Stimulated activated memory B cell treated with anti-CD40 and anti-IgM and Interleukin-4, amounts not matched to agents 10 μg/mL and 1 μg/mL and 100 μg/mL, for 72 hours (primary cell): Measurements from ENCODE around the gene CST5.
A peak's percentile ranks its signal among the peaks of the same experiment; 100 is the strongest.
"Not testable (repeated sequence)": the region's sequence is repeated elsewhere in the genome, so short reads cannot be mapped to it uniquely, and the experiment has no call there.

ENCODE experiments used
- ATAC-seq: fragments of 150-1000 bp; cut with Tn5 transposase; 2 replicates; pipeline ENCODE4 v1.10.0; 2021
- H3K27ac Mint-ChIP-seq: one replicate; pipeline ENCODE4 v1.8.0; 2022; ENCODE audit warnings: mild to moderate bottlenecking, mixed read lengths
- H3K27me3 Mint-ChIP-seq: one replicate; pipeline ENCODE4 v1.8.0; 2022; ENCODE audit warnings: mixed read lengths
- H3K36me3 Mint-ChIP-seq: one replicate; pipeline ENCODE4 v1.8.0; 2022; ENCODE audit warnings: mixed read lengths
- H3K4me1 Mint-ChIP-seq: one replicate; pipeline ENCODE4 v1.8.0; 2022; ENCODE audit warnings: mixed read lengths
- H3K4me3 Mint-ChIP-seq: one replicate; pipeline ENCODE4 v1.8.0; 2022; ENCODE audit warnings: mild to moderate bottlenecking, moderate library complexity, mixed read lengths
- H3K9me3 Mint-ChIP-seq: one replicate; pipeline ENCODE4 v1.8.0; 2022; ENCODE audit warnings: mixed read lengths

Gene CST5

GRCh38 chr20:23914469-23914868, 34.9 kb upstream of the CST5 start:
- not testable (repeated sequence) for H3K4me1 Mint-ChIP-seq, H3K36me3 Mint-ChIP-seq, ATAC-seq, H3K9me3 Mint-ChIP-seq, H3K4me3 Mint-ChIP-seq, H3K27ac Mint-ChIP-seq
- peaks cover 26% of the 10 kb centered on the region for H3K27me3 Mint-ChIP-seq

- peaks cover 18% of the 10 kb centered on the region for H3K27me3 Mint-ChIP-seq
- no peak overlapping the region for H3K27ac Mint-ChIP-seq
- ATAC-seq = no peak
- peaks cover 18% of the 10 kb centered on the region for H3K9me3 Mint-ChIP-seq
- no peaks in the 10 kb centered on the region for H3K4me1 Mint-ChIP-seq
- H3K4me3 Mint-ChIP-seq = no peak overlapping the region
- H3K36me3 Mint-ChIP-seq = no peaks in the 10 kb centered on the region
Observed at GRCh38 chr20:23910210-23910609, 30.7 kb upstream of the CST5 start.

GRCh38 chr20:23909390-23909789, 29.8 kb upstream of the CST5 start:
- ATAC-seq = no peak
- Mint-ChIP-seq H3K4me1 (no peaks in the 10 kb centered on the region), H3K27me3 (peaks cover 15% of the 10 kb centered on the region), H3K9me3 (peaks cover 25% of the 10 kb centered on the region), H3K36me3 (no peaks in the 10 kb centered on the region), H3K27ac (no peak overlapping the region), H3K4me3 (no peak overlapping the region)

- peaks cover 27% of the 10 kb centered on the region for H3K9me3 Mint-ChIP-seq
Observed at GRCh38 chr20:23907579-23907978, 28.0 kb upstream of the CST5 start.

DNA sequence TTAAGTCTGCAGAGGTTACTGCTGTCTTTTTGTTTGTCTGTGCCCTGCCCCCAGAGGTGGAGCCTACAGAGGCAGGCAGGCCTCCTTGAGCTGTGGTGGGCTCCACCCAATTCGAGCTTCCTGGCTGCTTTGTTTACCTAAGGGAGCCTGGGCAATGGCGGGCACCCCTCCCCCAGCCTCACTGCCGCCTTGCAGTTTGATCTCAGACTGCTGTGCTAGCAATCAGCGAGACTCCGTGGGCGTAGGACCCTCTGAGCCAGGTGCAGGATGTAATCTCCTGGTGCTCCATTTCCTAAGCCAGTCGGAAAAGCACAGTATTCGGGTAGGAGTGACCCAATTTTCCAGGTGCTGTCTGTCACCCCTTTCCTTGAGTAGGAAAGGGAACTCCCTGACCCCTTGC, 22.8 kb upstream of the CST5 start:
- H3K27me3 Mint-ChIP-seq, ATAC-seq, H3K4me1 Mint-ChIP-seq, H3K4me3 Mint-ChIP-seq, H3K36me3 Mint-ChIP-seq, H3K27ac Mint-ChIP-seq: not testable (repeated sequence)
- H3K9me3 Mint-ChIP-seq = peaks cover 13% of the 10 kb centered on the region

More at GRCh38 chr20:23907579-23907978, 28.0 kb upstream of the CST5 start:
- Mint-ChIP-seq H3K36me3 (no peaks in the 10 kb centered on the region), H3K4me3 (no peak overlapping the region), H3K27me3 (no peaks in the 10 kb centered on the region), H3K27ac (no peak overlapping the region), H3K4me1 (no peaks in the 10 kb centered on the region)
- ATAC-seq = no peak

DNA sequence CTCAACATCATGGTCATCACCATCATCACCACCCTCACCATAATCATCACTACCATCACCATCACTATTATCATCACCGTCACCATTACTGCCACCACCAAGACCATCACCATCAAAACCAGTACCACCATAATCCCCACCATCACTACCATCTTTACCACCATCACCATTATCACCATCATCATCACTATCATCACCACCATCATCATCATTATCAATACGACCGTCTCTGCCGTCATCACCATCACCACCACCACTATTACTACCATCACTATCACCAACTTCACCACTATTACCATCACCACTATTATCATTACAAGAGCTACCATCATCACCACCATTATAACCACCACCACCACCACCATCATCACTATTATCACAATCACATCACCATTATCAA, 11.3 kb upstream of the CST5 start:
- not testable (repeated sequence) for H3K4me3 Mint-ChIP-seq, ATAC-seq, H3K27ac Mint-ChIP-seq, H3K36me3 Mint-ChIP-seq, H3K4me1 Mint-ChIP-seq, H3K9me3 Mint-ChIP-seq, H3K27me3 Mint-ChIP-seq

GRCh38 chr20:23889775-23890187, 10.2 kb upstream of the CST5 start:
- Mint-ChIP-seq H3K4me3 (no peak overlapping the region), H3K27me3 (no peaks in the 10 kb centered on the region), H3K27ac (no peak overlapping the region), H3K9me3 (no peaks in the 10 kb centered on the region), H3K36me3 (no peaks in the 10 kb centered on the region), H3K4me1 (no peaks in the 10 kb centered on the region)
- ATAC-seq = peak; percentile 55

GRCh38 chr20:23887856-23888255, 8.3 kb upstream of the CST5 start:
- Mint-ChIP-seq H3K4me1 (no peaks in the 10 kb centered on the region), H3K36me3 (no peaks in the 10 kb centered on the region), H3K27me3 (no peaks in the 10 kb centered on the region), H3K4me3 (no peak overlapping the region), H3K9me3 (no peaks in the 10 kb centered on the region), H3K27ac (no peak overlapping the region)
- no peak for ATAC-seq

GRCh38 chr20:23884771-23885162, 5.2 kb upstream of the CST5 start:
- no peaks in the 10 kb centered on the region for H3K4me1 Mint-ChIP-seq
- H3K36me3 Mint-ChIP-seq = no peaks in the 10 kb centered on the region
- H3K9me3 Mint-ChIP-seq = no peaks in the 10 kb centered on the region
- H3K4me3 Mint-ChIP-seq = no peak overlapping the region
- no peaks in the 10 kb centered on the region for H3K27me3 Mint-ChIP-seq
- no peak overlapping the region for H3K27ac Mint-ChIP-seq
- ATAC-seq = no peak

GRCh38 chr20:23884136-23884770, 4.7 kb upstream of the CST5 start:
- no peaks in the 10 kb centered on the region for H3K4me1 Mint-ChIP-seq
- no peak overlapping the region for H3K27ac Mint-ChIP-seq
- H3K4me3 Mint-ChIP-seq = no peak overlapping the region
- no peaks in the 10 kb centered on the region for H3K9me3 Mint-ChIP-seq
- ATAC-seq = no peak
- H3K36me3 Mint-ChIP-seq = no peaks in the 10 kb centered on the region
- H3K27me3 Mint-ChIP-seq = no peaks in the 10 kb centered on the region

DNA sequence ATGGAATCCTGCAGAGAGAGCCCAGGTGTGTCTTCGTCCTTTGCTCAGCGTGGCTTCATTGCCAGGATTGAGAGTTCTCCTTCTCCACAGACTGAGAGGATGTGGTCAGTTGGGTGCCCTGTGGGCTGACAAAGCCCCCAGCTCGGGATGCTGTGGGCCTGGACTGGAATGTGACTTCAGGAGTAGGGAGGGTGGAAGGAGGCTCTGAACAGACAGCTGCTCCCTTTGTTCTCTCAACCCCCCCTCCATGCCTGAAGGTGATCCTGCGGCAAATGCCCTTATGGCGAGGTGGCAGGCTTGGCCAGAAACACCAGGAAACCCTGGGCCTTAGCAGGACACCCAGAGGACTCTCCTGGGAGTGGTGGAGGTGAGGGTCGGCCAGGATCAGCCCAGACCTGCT, 1.8 kb upstream of the CST5 start:
- Mint-ChIP-seq H3K27me3 (no peaks in the 10 kb centered on the region), H3K4me3 (no peak overlapping the region)

DNA sequence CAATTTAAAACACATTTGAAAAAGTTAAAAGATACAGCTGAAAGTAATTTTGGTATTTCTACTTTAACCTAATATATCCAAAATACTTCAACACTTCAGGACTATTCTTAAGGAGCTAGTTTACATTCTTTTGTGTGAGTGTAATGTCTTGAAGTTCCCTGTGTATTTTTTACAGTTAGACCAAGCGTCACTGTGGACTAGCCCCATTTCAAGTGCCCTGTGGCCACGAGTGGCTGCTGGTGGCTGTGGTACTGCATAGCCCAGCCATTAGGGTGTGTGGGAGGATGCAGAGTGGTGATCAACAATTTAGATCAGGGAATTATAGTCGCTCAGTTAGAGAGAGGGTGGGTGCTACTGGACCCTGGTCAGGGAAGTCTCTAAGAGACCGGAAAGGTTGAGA, 869 bp upstream of the CST5 start:
- no peak overlapping the region for H3K4me3 Mint-ChIP-seq
- no peak for ATAC-seq
- H3K4me1 Mint-ChIP-seq = no peaks in the 10 kb centered on the region
- H3K27ac Mint-ChIP-seq = no peak overlapping the region
- no peaks in the 10 kb centered on the region for H3K27me3 Mint-ChIP-seq
- H3K36me3 Mint-ChIP-seq = no peaks in the 10 kb centered on the region
- no peaks in the 10 kb centered on the region for H3K9me3 Mint-ChIP-seq

More for the DNA sequence above, 1.8 kb upstream of the CST5 start:
- H3K9me3 Mint-ChIP-seq = no peaks in the 10 kb centered on the region
- H3K27ac Mint-ChIP-seq = no peak overlapping the region
- H3K4me1 Mint-ChIP-seq = no peaks in the 10 kb centered on the region
- no peak for ATAC-seq
- no peaks in the 10 kb centered on the region for H3K36me3 Mint-ChIP-seq

- peaks cover 2% of the 10 kb centered on the region for H3K27me3 Mint-ChIP-seq
- H3K36me3 Mint-ChIP-seq = no peaks in the 10 kb centered on the region
- no peak overlapping the region for H3K27ac Mint-ChIP-seq
- no peaks in the 10 kb centered on the region for H3K4me1 Mint-ChIP-seq
- H3K4me3 Mint-ChIP-seq = no peak overlapping the region
- no peak for ATAC-seq
- H3K9me3 Mint-ChIP-seq = no peaks in the 10 kb centered on the region
Observed at GRCh38 chr20:23879811-23880374, 345 bp upstream of the CST5 start.

- no peaks in the 10 kb centered on the region for H3K9me3 Mint-ChIP-seq
- no peaks in the 10 kb centered on the region for H3K4me1 Mint-ChIP-seq
- no peak overlapping the region for H3K4me3 Mint-ChIP-seq
- no peak overlapping the region for H3K27ac Mint-ChIP-seq
- ATAC-seq = no peak
- H3K27me3 Mint-ChIP-seq = peaks cover 7% of the 10 kb centered on the region
- H3K36me3 Mint-ChIP-seq = no peaks in the 10 kb centered on the region
Observed at GRCh38 chr20:23878787-23879186, 761 bp downstream of the CST5 start.

- not testable (repeated sequence) for H3K27me3 Mint-ChIP-seq, H3K4me1 Mint-ChIP-seq, H3K36me3 Mint-ChIP-seq, H3K27ac Mint-ChIP-seq, H3K9me3 Mint-ChIP-seq, ATAC-seq, H3K4me3 Mint-ChIP-seq
Observed at GRCh38 chr20:23878016-23878542, 1.5 kb downstream of the CST5 start.

DNA sequence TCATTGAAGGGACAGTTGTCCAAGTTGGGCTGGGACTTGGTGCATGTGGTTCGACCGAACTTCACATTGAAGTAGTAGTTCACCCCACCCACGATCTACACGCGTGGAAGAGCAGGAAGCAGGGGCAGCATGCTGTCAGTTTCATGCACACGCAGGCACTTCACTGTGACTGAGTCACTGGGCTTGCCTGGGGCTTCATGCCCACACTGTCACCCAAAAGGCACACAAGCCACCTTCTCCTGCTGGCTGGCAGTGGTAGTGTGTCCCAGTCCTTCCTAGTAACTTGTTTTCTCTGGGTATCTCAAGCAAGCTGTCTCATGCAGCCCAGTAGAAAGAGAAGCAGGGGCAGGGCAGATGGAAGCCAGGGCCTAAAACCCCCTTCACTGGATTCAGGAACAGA, 2.0 kb downstream of the CST5 start:
- Mint-ChIP-seq H3K4me3 (no peak overlapping the region), H3K27me3 (peaks cover 7% of the 10 kb centered on the region), H3K27ac (no peak overlapping the region), H3K9me3 (peaks cover 2% of the 10 kb centered on the region), H3K36me3 (no peaks in the 10 kb centered on the region), H3K4me1 (no peaks in the 10 kb centered on the region)
- ATAC-seq = no peak
